AG10803 (cell line): ENCODE results near the gene SCUBE1.

Experiments used
- DNase-seq: peaks from one replicate; pipeline ENCODE4 v3.0.0; 2010; ENCODE audit warnings: low read depth
- H3K4me3 ChIP-seq: 2 replicates; pipeline ENCODE4 v1.5.1; 2011; ENCODE audit warnings: mild to moderate bottlenecking, low read length, control low read depth
- TF ChIP-seq, protein P1 (sequence below): conservative IDR thresholded peaks from 2 replicates; pipeline ENCODE4 v1.5.1; 2011; ENCODE audit warnings: mild to moderate bottlenecking, low read length, control low read depth, inconsistent platforms

Gene SCUBE1

GRCh38 chr22:43269246-43269645 lies 73.9 kb downstream of the SCUBE1 start:
- TF ChIP-seq, protein P1, sequence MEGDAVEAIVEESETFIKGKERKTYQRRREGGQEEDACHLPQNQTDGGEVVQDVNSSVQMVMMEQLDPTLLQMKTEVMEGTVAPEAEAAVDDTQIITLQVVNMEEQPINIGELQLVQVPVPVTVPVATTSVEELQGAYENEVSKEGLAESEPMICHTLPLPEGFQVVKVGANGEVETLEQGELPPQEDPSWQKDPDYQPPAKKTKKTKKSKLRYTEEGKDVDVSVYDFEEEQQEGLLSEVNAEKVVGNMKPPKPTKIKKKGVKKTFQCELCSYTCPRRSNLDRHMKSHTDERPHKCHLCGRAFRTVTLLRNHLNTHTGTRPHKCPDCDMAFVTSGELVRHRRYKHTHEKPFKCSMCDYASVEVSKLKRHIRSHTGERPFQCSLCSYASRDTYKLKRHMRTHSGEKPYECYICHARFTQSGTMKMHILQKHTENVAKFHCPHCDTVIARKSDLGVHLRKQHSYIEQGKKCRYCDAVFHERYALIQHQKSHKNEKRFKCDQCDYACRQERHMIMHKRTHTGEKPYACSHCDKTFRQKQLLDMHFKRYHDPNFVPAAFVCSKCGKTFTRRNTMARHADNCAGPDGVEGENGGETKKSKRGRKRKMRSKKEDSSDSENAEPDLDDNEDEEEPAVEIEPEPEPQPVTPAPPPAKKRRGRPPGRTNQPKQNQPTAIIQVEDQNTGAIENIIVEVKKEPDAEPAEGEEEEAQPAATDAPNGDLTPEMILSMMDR, result no peak
- no peak overlapping the region for H3K4me3 ChIP-seq
- no peak for DNase-seq

DNA sequence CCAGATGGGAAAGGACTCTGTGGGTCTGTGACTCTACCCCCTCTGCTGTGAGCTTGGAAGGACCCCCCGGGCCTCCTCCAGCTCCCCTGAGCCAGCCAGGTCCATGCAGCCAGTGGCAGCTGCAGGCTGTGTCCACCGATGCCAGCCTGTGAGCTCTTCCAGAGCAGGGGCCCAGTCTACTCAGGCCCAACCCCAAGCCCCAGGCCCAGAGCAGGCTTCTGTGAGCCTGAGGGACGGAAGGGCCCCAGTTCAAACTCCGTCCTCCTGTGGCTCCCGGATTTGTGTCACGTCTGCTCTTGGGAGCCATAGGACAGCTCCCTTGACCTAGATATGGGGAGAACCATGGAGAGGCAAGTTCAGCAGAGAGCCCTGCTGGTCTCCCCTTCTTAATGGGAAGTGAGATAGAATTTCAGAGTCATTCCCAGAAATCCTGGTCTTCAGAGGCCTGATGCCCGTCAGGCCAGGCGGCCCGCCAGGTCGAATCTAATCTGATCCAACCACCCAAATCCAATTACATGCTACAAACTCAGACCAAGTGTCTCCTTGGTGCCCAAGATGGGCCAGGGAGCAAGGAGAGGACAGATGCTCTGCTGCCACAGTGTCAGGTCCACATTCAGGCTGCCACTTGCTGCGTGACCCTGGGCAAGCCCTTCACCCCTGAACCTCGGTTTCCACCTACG lies 75.1 kb downstream of the SCUBE1 start:
- DNase-seq, result no peak
- TF ChIP-seq, protein P1, result no peak
- H3K4me3 ChIP-seq, result no peak overlapping the region

DNA sequence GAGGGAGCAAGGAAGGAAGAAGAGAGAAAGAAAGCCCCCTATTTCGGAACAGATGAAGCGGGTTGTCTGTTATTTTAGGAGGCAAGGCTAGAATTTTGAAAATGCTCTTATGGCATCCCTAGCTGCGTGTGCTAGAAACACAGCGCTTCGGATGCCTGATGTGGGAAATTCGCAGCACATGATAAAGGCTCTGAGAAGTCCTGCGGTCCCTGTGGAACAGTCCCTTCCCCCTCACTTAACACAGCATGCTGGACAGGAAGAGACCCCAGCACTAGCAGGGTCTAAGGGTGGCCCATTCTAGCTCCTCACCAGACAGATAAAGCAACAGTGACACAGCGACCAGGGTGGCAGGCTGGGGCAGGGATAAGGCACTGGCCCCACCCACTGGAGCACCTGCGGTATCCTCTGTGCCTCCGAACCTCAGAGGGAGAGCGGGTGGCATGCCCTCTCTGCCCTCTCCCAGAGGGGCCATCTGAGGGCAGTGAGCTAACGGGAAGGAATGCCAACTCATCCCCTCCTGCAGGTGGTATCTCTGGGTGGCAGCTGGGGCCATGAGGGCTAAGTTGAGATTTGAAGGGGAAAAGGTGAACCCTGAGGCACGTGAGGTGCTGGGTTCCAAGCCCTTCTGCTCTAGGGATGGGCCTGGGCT lies 75.7 kb downstream of the SCUBE1 start:
- TF ChIP-seq, protein P1, result no peak
- no peak for DNase-seq
- H3K4me3 ChIP-seq, result no peak overlapping the region

- no peak for DNase-seq
- TF ChIP-seq, protein P1, result no peak
- no peak overlapping the region for H3K4me3 ChIP-seq
Measured at GRCh38 chr22:43266076-43266475, 77.1 kb downstream of the SCUBE1 start.

- TF ChIP-seq, protein P1, result no peak
- DNase-seq, result peak; percentile 48
- no peak overlapping the region for H3K4me3 ChIP-seq
Measured at GRCh38 chr22:43263645-43264514, 79.3 kb downstream of the SCUBE1 start.

DNA sequence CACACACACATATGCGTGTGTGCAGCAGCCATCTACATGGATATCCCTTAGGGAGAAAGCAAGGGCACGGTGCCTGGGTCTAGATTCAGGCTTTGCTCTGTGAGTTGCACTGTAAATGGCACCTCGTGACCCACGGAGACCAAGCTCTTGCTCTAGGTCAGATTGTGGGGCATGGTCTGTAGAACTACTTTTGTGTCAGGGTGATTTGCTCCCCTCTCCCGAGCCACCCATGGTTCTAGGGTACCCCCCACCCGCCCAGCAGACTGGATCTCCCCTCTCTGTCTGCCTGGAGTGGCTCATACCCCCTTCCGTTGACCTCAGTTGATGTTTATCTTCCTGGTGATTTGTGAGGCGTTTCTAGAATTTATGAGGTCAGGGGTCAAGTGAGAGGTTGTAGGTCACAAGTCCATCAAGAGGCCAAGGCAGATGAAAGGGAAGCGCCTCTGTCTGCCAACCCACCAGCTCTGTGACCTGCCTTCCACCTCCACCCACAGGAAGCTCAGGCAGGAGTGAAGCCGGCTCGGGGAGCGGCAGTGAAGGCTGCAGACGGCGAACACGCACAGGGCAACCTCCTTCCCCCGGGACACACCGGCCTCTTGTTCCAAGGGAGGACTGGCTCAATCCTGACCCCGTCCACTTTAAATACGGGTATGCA lies 80.1 kb downstream of the SCUBE1 start:
- DNase-seq, result no peak
- TF ChIP-seq, protein P1, result no peak
- H3K4me3 ChIP-seq, result no peak overlapping the region
